ENCODE results near the gene SOX14.

The SOX14 gene

GRCh38 chr3:137761563-137762503 lies 2.3 kb upstream of the SOX14 start:
- Histone ChIP-seq H3K27ac (ENCODE audit: low read length) (no peak overlapping the region), H3K27me3 (ENCODE audit: control insufficient read depth in 1 of 2, insufficient read depth in 2 of 2, low read length in 2 of 2) (peaks cover 57 to 66% of the 10 kb centered on the region in 2 donors), H3K36me3 (ENCODE audit: control insufficient read depth in 2 of 2, insufficient read depth in 2 of 2, low read length in 2 of 2) (no peaks in the 10 kb centered on the region), H3K4me3 (ENCODE audit: low read length in 2 of 2) (no peak overlapping the region), H3K9me3 (ENCODE audit: control insufficient read depth in 2 of 2, low read length in 2 of 2) (no peaks in the 10 kb centered on the region), H3K9ac (ENCODE audit: low read length in 2 of 2) (no peak overlapping the region), H3K4me1 (ENCODE audit: control insufficient read depth, insufficient read depth, low read length) (peaks cover 15% of the 10 kb centered on the region)

- Histone ChIP-seq H3K4me3 (ENCODE audit: low read length in 2 of 2) (no peak overlapping the region), H3K27me3 (ENCODE audit: control insufficient read depth in 1 of 2, insufficient read depth in 2 of 2, low read length in 2 of 2) (peaks cover 64 to 77% of the 10 kb centered on the region in 2 donors), H3K27ac (ENCODE audit: low read length) (no peak overlapping the region), H3K9me3 (ENCODE audit: control insufficient read depth in 2 of 2, low read length in 2 of 2) (no peaks in the 10 kb centered on the region), H3K36me3 (ENCODE audit: control insufficient read depth in 2 of 2, insufficient read depth in 2 of 2, low read length in 2 of 2) (no peaks in the 10 kb centered on the region), H3K4me1 (ENCODE audit: control insufficient read depth, insufficient read depth, low read length) (peaks cover 18% of the 10 kb centered on the region), H3K9ac (ENCODE audit: low read length in 2 of 2) (no peak overlapping the region)
These were observed 1.2 kb upstream of the SOX14 start for GRCh38 chr3:137762674-137763593.

DNA sequence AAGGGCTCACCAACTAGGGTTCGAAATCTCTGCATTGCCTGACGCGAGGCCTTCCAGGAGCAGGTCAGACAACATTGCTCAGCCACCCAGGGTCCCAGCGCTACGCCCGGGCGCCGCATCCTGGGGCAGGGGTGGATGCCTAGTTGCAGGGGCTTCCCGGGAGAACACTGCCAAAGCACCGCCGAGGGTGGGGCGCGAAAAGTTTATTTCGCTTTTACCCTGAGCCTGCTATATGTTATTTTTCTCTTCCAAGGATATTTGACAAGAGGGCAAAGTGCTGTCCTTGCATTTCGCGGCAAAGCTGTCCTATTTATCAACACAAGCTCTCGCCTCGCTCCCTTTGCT lies 549 bp upstream of the SOX14 start:
- H3K36me3 ChIP-seq (ENCODE audit: control insufficient read depth in 2 of 2, insufficient read depth in 2 of 2, low read length in 2 of 2), result no peaks in the 10 kb centered on the region
- H3K27me3 ChIP-seq (ENCODE audit: control insufficient read depth in 1 of 2, insufficient read depth in 2 of 2, low read length in 2 of 2), result peaks cover 70 to 82% of the 10 kb centered on the region in 2 donors
- H3K9me3 ChIP-seq (ENCODE audit: control insufficient read depth in 2 of 2, low read length in 2 of 2), result no peaks in the 10 kb centered on the region
- H3K27ac ChIP-seq (ENCODE audit: low read length), result no peak overlapping the region
- H3K4me3 ChIP-seq (ENCODE audit: low read length in 2 of 2), result peak overlapping the region; percentile 19 to 44
- no peak overlapping the region for H3K9ac ChIP-seq (ENCODE audit: low read length in 2 of 2)
- H3K4me1 ChIP-seq (ENCODE audit: control insufficient read depth, insufficient read depth, low read length), result peaks cover 24% of the 10 kb centered on the region

- Histone ChIP-seq H3K27ac (ENCODE audit: low read length) (no peak overlapping the region), H3K4me1 (ENCODE audit: control insufficient read depth, insufficient read depth, low read length) (peaks cover 33% of the 10 kb centered on the region), H3K27me3 (ENCODE audit: control insufficient read depth in 1 of 2, insufficient read depth in 2 of 2, low read length in 2 of 2) (peaks cover 79 to 90% of the 10 kb centered on the region in 2 donors), H3K36me3 (ENCODE audit: control insufficient read depth in 2 of 2, insufficient read depth in 2 of 2, low read length in 2 of 2) (no peaks in the 10 kb centered on the region), H3K9me3 (ENCODE audit: control insufficient read depth in 2 of 2, low read length in 2 of 2) (no peaks in the 10 kb centered on the region), H3K4me3 (ENCODE audit: low read length in 2 of 2) (no peak overlapping the region), H3K9ac (ENCODE audit: low read length in 2 of 2) (no peak overlapping the region)
These were observed 621 bp downstream of the SOX14 start for GRCh38 chr3:137764563-137765309.

GRCh38 chr3:137765310-137766033 lies 1.4 kb downstream of the SOX14 start:
- Histone ChIP-seq H3K9ac (ENCODE audit: low read length in 2 of 2) (no peak overlapping the region), H3K27ac (ENCODE audit: low read length) (no peak overlapping the region), H3K9me3 (ENCODE audit: control insufficient read depth in 2 of 2, low read length in 2 of 2) (no peaks in the 10 kb centered on the region), H3K4me3 (ENCODE audit: low read length in 2 of 2) (no peak overlapping the region), H3K4me1 (ENCODE audit: control insufficient read depth, insufficient read depth, low read length) (peaks cover 37% of the 10 kb centered on the region), H3K27me3 (ENCODE audit: control insufficient read depth in 1 of 2, insufficient read depth in 2 of 2, low read length in 2 of 2) (peaks cover 85 to 93% of the 10 kb centered on the region in 2 donors), H3K36me3 (ENCODE audit: control insufficient read depth in 2 of 2, insufficient read depth in 2 of 2, low read length in 2 of 2) (no peaks in the 10 kb centered on the region)

DNA sequence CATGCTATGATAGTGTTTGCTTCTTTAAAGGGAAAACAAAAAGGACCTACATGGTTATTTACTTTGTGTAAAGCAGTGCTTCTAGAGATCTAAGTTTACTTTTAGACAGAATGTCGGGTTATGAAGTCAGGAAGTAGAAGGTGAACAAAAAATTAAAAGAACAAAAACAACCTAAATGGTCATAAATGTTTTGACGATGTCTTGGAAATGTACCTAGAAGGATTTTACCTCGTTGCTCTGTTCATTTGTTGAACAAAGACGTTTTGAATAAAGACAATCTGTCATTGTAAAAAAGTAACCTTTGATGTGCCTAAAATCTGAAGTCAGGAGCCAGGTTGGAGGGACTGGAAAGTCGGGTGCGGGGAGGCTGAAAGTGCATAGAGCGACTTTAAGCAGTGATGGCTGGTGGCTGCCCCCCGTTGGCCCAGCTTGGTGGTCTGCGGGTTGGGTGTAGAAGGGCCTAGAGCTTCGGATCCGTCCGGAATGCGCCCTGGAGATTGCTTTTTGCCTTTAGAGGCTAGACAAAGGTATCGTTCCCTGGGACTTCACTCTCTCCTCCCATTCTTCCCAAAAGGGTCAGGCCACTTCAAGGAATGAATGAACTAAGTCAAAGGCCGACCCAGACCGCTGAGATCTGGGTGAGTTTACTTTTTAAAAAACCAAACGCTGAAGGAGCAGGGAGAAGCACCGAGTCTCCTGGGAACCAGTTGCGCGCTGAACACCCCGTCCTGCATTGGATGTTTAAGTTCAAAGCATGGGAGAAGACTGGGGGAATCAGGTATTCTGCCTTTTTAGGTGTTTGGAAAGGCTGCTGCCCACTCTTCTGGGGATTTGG lies 2.1 kb downstream of the SOX14 start:
- no peaks in the 10 kb centered on the region for H3K9me3 ChIP-seq (ENCODE audit: control insufficient read depth in 2 of 2, low read length in 2 of 2)
- no peak overlapping the region for H3K9ac ChIP-seq (ENCODE audit: low read length in 2 of 2)
- H3K4me1 ChIP-seq (ENCODE audit: control insufficient read depth, insufficient read depth, low read length), result peaks cover 45% of the 10 kb centered on the region
- H3K27ac ChIP-seq (ENCODE audit: low read length), result no peak overlapping the region
- H3K4me3 ChIP-seq (ENCODE audit: low read length in 2 of 2), result no peak overlapping the region
- peaks cover 88 to 93% of the 10 kb centered on the region in 2 donors for H3K27me3 ChIP-seq (ENCODE audit: control insufficient read depth in 1 of 2, insufficient read depth in 2 of 2, low read length in 2 of 2)
- no peaks in the 10 kb centered on the region for H3K36me3 ChIP-seq (ENCODE audit: control insufficient read depth in 2 of 2, insufficient read depth in 2 of 2, low read length in 2 of 2)

- H3K4me3 ChIP-seq (ENCODE audit: low read length in 2 of 2), result no peak overlapping the region
- H3K27ac ChIP-seq (ENCODE audit: low read length), result no peak overlapping the region
- H3K27me3 ChIP-seq (ENCODE audit: control insufficient read depth in 1 of 2, insufficient read depth in 2 of 2, low read length in 2 of 2), result peaks cover 88 to 96% of the 10 kb centered on the region in 2 donors
- no peaks in the 10 kb centered on the region for H3K36me3 ChIP-seq (ENCODE audit: control insufficient read depth in 2 of 2, insufficient read depth in 2 of 2, low read length in 2 of 2)
- peaks cover 52% of the 10 kb centered on the region for H3K4me1 ChIP-seq (ENCODE audit: control insufficient read depth, insufficient read depth, low read length)
- no peak overlapping the region for H3K9ac ChIP-seq (ENCODE audit: low read length in 2 of 2)
- no peaks in the 10 kb centered on the region for H3K9me3 ChIP-seq (ENCODE audit: control insufficient read depth in 2 of 2, low read length in 2 of 2)
These were observed 2.9 kb downstream of the SOX14 start for GRCh38 chr3:137766876-137767537.

DNA sequence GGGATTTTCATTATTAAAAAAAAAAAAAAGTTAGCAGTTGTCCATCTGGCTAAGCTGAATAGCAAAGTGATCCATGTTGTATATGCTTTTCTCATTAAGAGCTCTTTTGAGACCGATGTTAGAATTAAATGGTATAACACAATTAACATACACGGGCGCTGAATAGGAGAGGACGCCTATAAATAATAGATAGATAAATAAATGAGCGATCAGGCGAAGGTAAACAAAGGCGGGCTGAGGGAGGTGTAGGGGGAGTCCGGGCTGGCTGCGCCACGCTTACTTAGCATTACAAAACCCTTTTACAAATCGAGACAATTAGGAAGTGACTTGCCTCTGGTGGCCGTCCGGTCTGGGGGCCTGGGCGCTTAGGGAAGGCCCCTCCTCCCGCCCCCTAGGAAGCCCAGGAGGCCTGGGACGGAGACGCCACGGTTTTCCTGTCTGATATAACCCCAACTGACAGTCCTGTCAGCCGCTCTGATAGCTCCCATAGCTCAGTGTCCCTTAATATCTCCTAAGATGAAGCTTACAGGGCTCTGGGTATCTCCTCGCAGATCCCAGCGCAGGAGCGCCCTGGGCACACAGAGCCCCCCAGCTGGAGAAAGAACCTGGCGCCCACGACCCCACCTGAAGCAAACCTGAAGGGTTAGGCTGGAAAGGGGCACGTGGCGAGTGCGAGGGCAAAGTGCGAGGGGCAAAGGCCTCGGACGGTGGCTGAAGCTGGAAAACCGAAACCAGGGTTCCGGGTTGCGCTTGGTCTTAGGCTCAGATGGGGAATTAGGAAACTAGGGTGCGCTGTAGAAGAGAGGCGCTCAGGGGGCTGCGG lies 3.6 kb downstream of the SOX14 start:
- H3K27me3 ChIP-seq (ENCODE audit: control insufficient read depth in 1 of 2, insufficient read depth in 2 of 2, low read length in 2 of 2), result peaks cover 82 to 96% of the 10 kb centered on the region in 2 donors
- H3K4me1 ChIP-seq (ENCODE audit: control insufficient read depth, insufficient read depth, low read length), result peaks cover 52% of the 10 kb centered on the region
- no peak overlapping the region for H3K27ac ChIP-seq (ENCODE audit: low read length)
- no peaks in the 10 kb centered on the region for H3K9me3 ChIP-seq (ENCODE audit: control insufficient read depth in 2 of 2, low read length in 2 of 2)
- peak overlapping the region; percentile 60 to 65 for H3K4me3 ChIP-seq (ENCODE audit: low read length in 2 of 2)
- H3K36me3 ChIP-seq (ENCODE audit: control insufficient read depth in 2 of 2, insufficient read depth in 2 of 2, low read length in 2 of 2), result no peaks in the 10 kb centered on the region
- no peak overlapping the region for H3K9ac ChIP-seq (ENCODE audit: low read length in 2 of 2)
